ENCODE results near the gene SHFL.

Gene SHFL

GRCh38 chr19:10088949-10089554, 2.9 kb downstream of the SHFL start:
- no peak for DNase-seq

- no peak for DNase-seq
Measured at GRCh38 chr19:10089801-10090375, 3.8 kb downstream of the SHFL start.

- DNase-seq = no peak
Measured at GRCh38 chr19:10091370-10091687, 5.2 kb downstream of the SHFL start.

- no peak for DNase-seq
Measured at GRCh38 chr19:10091895-10092641, 6.0 kb downstream of the SHFL start.

GRCh38 chr19:10092648-10093294, 6.7 kb downstream of the SHFL start:
- no peak for DNase-seq

- DNase-seq = no peak
Measured at GRCh38 chr19:10093295-10094186, 7.4 kb downstream of the SHFL start.

- no peak for DNase-seq
Measured at GRCh38 chr19:10095622-10095947, 9.5 kb downstream of the SHFL start.

- peak; percentile 93 for DNase-seq
Measured at GRCh38 chr19:10095948-10096614, 10.0 kb downstream of the SHFL start.

GRCh38 chr19:10096615-10096963, 10.5 kb downstream of the SHFL start:
- no peak for DNase-seq

GRCh38 chr19:10100163-10100785, 14.2 kb downstream of the SHFL start:
- DNase-seq = no peak

- DNase-seq = no peak
Measured at GRCh38 chr19:10102787-10103236, 16.7 kb downstream of the SHFL start.

GRCh38 chr19:10104130-10104513, 18.0 kb downstream of the SHFL start:
- DNase-seq = no peak

- no peak for DNase-seq
Measured at GRCh38 chr19:10104665-10105508, 18.8 kb downstream of the SHFL start.

GRCh38 chr19:10105509-10106099, 19.5 kb downstream of the SHFL start:
- no peak for DNase-seq

GRCh38 chr19:10106100-10106936, 20.2 kb downstream of the SHFL start, which contains the start of gene PPAN:
Gene PPAN, plus strand, starts transcription at chr19:10106362. Its CDS starts 33 bp downstream, at chr19:10106395.
- DNase-seq = peak; percentile 96

- DNase-seq = no peak
Measured at GRCh38 chr19:10107254-10107653, 21.1 kb downstream of the SHFL start.

- no peak for DNase-seq
Measured at GRCh38 chr19:10107817-10108367, 21.8 kb downstream of the SHFL start.

GRCh38 chr19:10109528-10109927, 23.4 kb downstream of the SHFL start:
- no peak for DNase-seq
